ENCODE results near the gene ACSL3.

ACSL3 gene

GRCh38 chr2:222892321-222892720, 31.5 kb downstream of the ACSL3 start:
- H3K27me3 ChIP-seq (ENCODE audit: insufficient read depth, insufficient read length), result no peaks in the 10 kb centered on the region
- H3K36me3 ChIP-seq (ENCODE audit: insufficient read depth, insufficient read length, low read length), result peaks cover 12% of the 10 kb centered on the region
- no peaks in the 10 kb centered on the region for H3K4me1 ChIP-seq (ENCODE audit: insufficient read depth, insufficient read length)
- TF ChIP-seq ZNF274 (IDR thresholded peaks at IDR 0.05; ENCODE audit: low read depth, low read length), result no peak
- no peak for TF ChIP-seq SUZ12 (IDR thresholded peaks at IDR 0.05; ENCODE audit: extremely low read depth, insufficient read depth, insufficient read length)
- TF ChIP-seq YY1 (IDR thresholded peaks at IDR 0.05; ENCODE audit: insufficient read depth, insufficient read length), result no peak
- no peak overlapping the region for H3K9ac ChIP-seq (ENCODE audit: insufficient read length, low read depth)
- no peak for DNase-seq (ENCODE audit: low read depth, low spot score)
- no peak overlapping the region for H3K4me3 ChIP-seq (ENCODE audit: insufficient read length, low read depth)
- H3K9me3 ChIP-seq (ENCODE audit: insufficient read depth, low read length), result no peaks in the 10 kb centered on the region

GRCh38 chr2:222892761-222893160, 31.9 kb downstream of the ACSL3 start:
- Histone ChIP-seq H3K9me3 (ENCODE audit: insufficient read depth, low read length) (no peaks in the 10 kb centered on the region), H3K9ac (ENCODE audit: insufficient read length, low read depth) (no peak overlapping the region), H3K36me3 (ENCODE audit: insufficient read depth, insufficient read length, low read length) (peaks cover 10% of the 10 kb centered on the region), H3K27me3 (ENCODE audit: insufficient read depth, insufficient read length) (no peaks in the 10 kb centered on the region), H3K4me1 (ENCODE audit: insufficient read depth, insufficient read length) (no peaks in the 10 kb centered on the region), H3K4me3 (ENCODE audit: insufficient read length, low read depth) (no peak overlapping the region)
- no peak for DNase-seq (ENCODE audit: low read depth, low spot score)
- no peak for TF ChIP-seq SUZ12 (IDR thresholded peaks at IDR 0.05; ENCODE audit: extremely low read depth, insufficient read depth, insufficient read length)
- no peak for TF ChIP-seq YY1 (IDR thresholded peaks at IDR 0.05; ENCODE audit: insufficient read depth, insufficient read length)
- no peak for TF ChIP-seq ZNF274 (IDR thresholded peaks at IDR 0.05; ENCODE audit: low read depth, low read length)

- TF ChIP-seq YY1 (IDR thresholded peaks at IDR 0.05; ENCODE audit: insufficient read depth, insufficient read length), result no peak
- no peak for TF ChIP-seq ZNF274 (IDR thresholded peaks at IDR 0.05; ENCODE audit: low read depth, low read length)
- no peak for TF ChIP-seq SUZ12 (IDR thresholded peaks at IDR 0.05; ENCODE audit: extremely low read depth, insufficient read depth, insufficient read length)
- no peak overlapping the region for H3K9ac ChIP-seq (ENCODE audit: insufficient read length, low read depth)
- H3K4me3 ChIP-seq (ENCODE audit: insufficient read length, low read depth), result no peak overlapping the region
- H3K4me1 ChIP-seq (ENCODE audit: insufficient read depth, insufficient read length), result no peaks in the 10 kb centered on the region
- no peaks in the 10 kb centered on the region for H3K9me3 ChIP-seq (ENCODE audit: insufficient read depth, low read length)
- H3K27me3 ChIP-seq (ENCODE audit: insufficient read depth, insufficient read length), result no peaks in the 10 kb centered on the region
- no peak for DNase-seq (ENCODE audit: low read depth, low spot score)
- peaks cover 8% of the 10 kb centered on the region for H3K36me3 ChIP-seq (ENCODE audit: insufficient read depth, insufficient read length, low read length)
Observed at GRCh38 chr2:222893716-222894115, 32.9 kb downstream of the ACSL3 start.

GRCh38 chr2:222895144-222895543, 34.3 kb downstream of the ACSL3 start:
- no peak for TF ChIP-seq SUZ12 (IDR thresholded peaks at IDR 0.05; ENCODE audit: extremely low read depth, insufficient read depth, insufficient read length)
- no peak for TF ChIP-seq YY1 (IDR thresholded peaks at IDR 0.05; ENCODE audit: insufficient read depth, insufficient read length)
- no peak for TF ChIP-seq ZNF274 (IDR thresholded peaks at IDR 0.05; ENCODE audit: low read depth, low read length)
- Histone ChIP-seq H3K27me3 (ENCODE audit: insufficient read depth, insufficient read length) (no peaks in the 10 kb centered on the region), H3K4me1 (ENCODE audit: insufficient read depth, insufficient read length) (no peaks in the 10 kb centered on the region)

GRCh38 chr2:222897898-222898297, 37.1 kb downstream of the ACSL3 start:
- H3K27me3 ChIP-seq (ENCODE audit: insufficient read depth, insufficient read length), result no peaks in the 10 kb centered on the region
- no peak for TF ChIP-seq ZNF274 (IDR thresholded peaks at IDR 0.05; ENCODE audit: low read depth, low read length)
- no peak for TF ChIP-seq SUZ12 (IDR thresholded peaks at IDR 0.05; ENCODE audit: extremely low read depth, insufficient read depth, insufficient read length)
- TF ChIP-seq YY1 (IDR thresholded peaks at IDR 0.05; ENCODE audit: insufficient read depth, insufficient read length), result no peak
- H3K36me3 ChIP-seq (ENCODE audit: insufficient read depth, insufficient read length, low read length), result peaks cover 8% of the 10 kb centered on the region
- no peaks in the 10 kb centered on the region for H3K4me1 ChIP-seq (ENCODE audit: insufficient read depth, insufficient read length)
- no peak overlapping the region for H3K4me3 ChIP-seq (ENCODE audit: insufficient read length, low read depth)
- no peaks in the 10 kb centered on the region for H3K9me3 ChIP-seq (ENCODE audit: insufficient read depth, low read length)
- H3K9ac ChIP-seq (ENCODE audit: insufficient read length, low read depth), result no peak overlapping the region
- DNase-seq (ENCODE audit: low read depth, low spot score), result no peak

More at GRCh38 chr2:222895144-222895543, 34.3 kb downstream of the ACSL3 start:
- peaks cover 2% of the 10 kb centered on the region for H3K36me3 ChIP-seq (ENCODE audit: insufficient read depth, insufficient read length, low read length)
- no peaks in the 10 kb centered on the region for H3K9me3 ChIP-seq (ENCODE audit: insufficient read depth, low read length)
- H3K4me3 ChIP-seq (ENCODE audit: insufficient read length, low read depth), result no peak overlapping the region
- no peak overlapping the region for H3K9ac ChIP-seq (ENCODE audit: insufficient read length, low read depth)
- no peak for DNase-seq (ENCODE audit: low read depth, low spot score)

- Histone ChIP-seq H3K9me3 (ENCODE audit: insufficient read depth, low read length) (no peaks in the 10 kb centered on the region), H3K4me3 (ENCODE audit: insufficient read length, low read depth) (no peak overlapping the region), H3K4me1 (ENCODE audit: insufficient read depth, insufficient read length) (no peaks in the 10 kb centered on the region), H3K9ac (ENCODE audit: insufficient read length, low read depth) (no peak overlapping the region), H3K27me3 (ENCODE audit: insufficient read depth, insufficient read length) (no peaks in the 10 kb centered on the region), H3K36me3 (ENCODE audit: insufficient read depth, insufficient read length, low read length) (peaks cover 8% of the 10 kb centered on the region)
- no peak for DNase-seq (ENCODE audit: low read depth, low spot score)
- TF ChIP-seq YY1 (IDR thresholded peaks at IDR 0.05; ENCODE audit: insufficient read depth, insufficient read length) (no peak), ZNF274 (IDR thresholded peaks at IDR 0.05; ENCODE audit: low read depth, low read length) (no peak), SUZ12 (IDR thresholded peaks at IDR 0.05; ENCODE audit: extremely low read depth, insufficient read depth, insufficient read length) (no peak)
Observed at GRCh38 chr2:222899413-222900181, 38.8 kb downstream of the ACSL3 start.

- Histone ChIP-seq H3K36me3 (ENCODE audit: insufficient read depth, insufficient read length, low read length) (peaks cover 8% of the 10 kb centered on the region), H3K4me3 (ENCODE audit: insufficient read length, low read depth) (no peak overlapping the region), H3K27me3 (ENCODE audit: insufficient read depth, insufficient read length) (no peaks in the 10 kb centered on the region), H3K9ac (ENCODE audit: insufficient read length, low read depth) (no peak overlapping the region), H3K4me1 (ENCODE audit: insufficient read depth, insufficient read length) (no peaks in the 10 kb centered on the region), H3K9me3 (ENCODE audit: insufficient read depth, low read length) (no peaks in the 10 kb centered on the region)
- TF ChIP-seq ZNF274 (IDR thresholded peaks at IDR 0.05; ENCODE audit: low read depth, low read length) (no peak), YY1 (IDR thresholded peaks at IDR 0.05; ENCODE audit: insufficient read depth, insufficient read length) (no peak), SUZ12 (IDR thresholded peaks at IDR 0.05; ENCODE audit: extremely low read depth, insufficient read depth, insufficient read length) (no peak)
- DNase-seq (ENCODE audit: low read depth, low spot score), result no peak
Observed at GRCh38 chr2:222900354-222900753, 39.5 kb downstream of the ACSL3 start.

Measured in NT2/D1 (cell line).